HG02884 (cell line): Measurements from ENCODE around the gene OTP.

ENCODE experiments used
- ATAC-seq: cut with Tn5 transposase; IDR thresholded peaks from one replicate; pipeline ENCODE4 v1.9.1; 2021; ENCODE audit warnings: mild to moderate bottlenecking, moderate library complexity; ENCODE audit not compliant: unreplicated experiment

OTP gene

DNA sequence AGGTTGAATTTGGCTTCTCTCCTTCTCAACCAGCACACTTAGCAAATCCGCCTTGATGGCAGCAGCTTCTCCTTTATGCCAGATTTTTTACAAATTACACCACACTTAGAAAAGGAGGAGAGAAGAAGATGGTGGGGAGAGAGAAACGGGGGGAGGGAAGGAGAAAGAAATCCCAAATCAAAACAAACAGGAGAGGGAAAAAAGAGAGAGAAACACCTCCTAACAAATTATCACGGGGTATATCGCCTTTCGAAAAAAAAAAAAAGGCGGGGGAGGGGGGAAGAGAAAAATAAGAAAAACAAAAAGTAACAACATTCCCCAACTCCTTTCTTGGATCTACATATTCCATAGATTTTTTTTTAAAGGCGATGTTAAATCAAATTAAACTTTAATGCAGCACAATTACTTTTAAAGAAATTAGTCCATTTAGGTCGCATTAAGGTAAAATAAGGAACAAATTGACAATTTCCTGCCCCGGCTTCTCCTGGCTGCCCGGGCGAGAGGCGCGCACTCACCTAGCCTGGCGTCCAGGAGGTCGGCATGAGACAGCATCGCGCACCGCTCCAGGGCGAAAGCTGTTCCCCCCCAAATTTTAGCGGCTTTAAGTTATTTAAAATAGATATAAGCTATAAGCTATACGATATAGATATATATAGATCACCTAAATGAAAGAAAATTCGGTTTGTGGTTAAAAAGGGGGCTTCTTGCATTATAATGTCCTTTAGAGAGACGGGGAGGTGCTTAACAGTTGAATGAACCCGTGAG is at the start of gene OTP:
Gene OTP (minus strand): TSS at position 716 of the 765 bp plus-strand sequence. CDS start 164 bp downstream, at position 552.
- ATAC-seq, result no peak

GRCh38 chr5:77683171-77683732 is 44.7 kb upstream of the OTP start:
- ATAC-seq, result no peak

DNA sequence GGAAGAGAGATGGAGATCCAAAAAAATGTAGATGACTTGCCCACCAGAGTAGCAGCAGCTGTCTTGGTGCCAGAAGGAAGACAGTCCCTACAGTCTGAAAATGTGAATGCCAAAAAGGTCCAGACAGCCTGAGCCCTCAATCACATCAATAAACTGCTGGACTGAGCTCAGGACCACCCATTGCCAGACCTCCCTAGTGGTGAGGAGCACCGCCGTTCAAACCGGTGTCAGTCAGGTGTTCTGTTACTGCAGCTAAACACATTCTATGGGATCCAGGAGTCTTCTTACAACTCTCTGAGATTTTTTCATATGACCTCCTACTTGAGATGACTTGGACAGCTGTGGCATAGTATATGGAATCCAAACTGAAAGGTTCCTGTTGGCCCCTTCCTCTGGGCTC is 32.0 kb upstream of the OTP start:
- ATAC-seq, result no peak

- no peak for ATAC-seq
Measured at GRCh38 chr5:77669677-77670076, 31.2 kb upstream of the OTP start.

GRCh38 chr5:77663090-77663863 is 24.8 kb upstream of the OTP start:
- ATAC-seq, result no peak

DNA sequence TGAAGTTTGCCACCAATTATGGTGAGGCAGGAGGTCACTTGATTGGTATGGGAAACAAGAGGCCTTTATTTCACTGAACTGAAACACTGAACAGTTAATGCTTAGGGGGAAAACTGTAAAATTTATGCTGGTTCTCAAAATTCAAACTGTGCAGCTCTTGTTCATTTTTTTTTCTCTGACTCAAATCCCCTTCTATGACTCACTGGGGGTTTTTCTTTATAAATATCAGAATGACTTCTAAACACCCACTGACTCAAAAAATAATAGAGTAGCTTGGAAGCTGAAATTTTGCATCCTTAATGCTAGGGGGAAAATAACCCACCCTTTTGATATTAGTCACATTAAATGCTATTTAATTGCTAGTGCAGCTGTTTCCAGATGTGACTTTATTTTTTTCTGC is 24.1 kb upstream of the OTP start:
- no peak for ATAC-seq

DNA sequence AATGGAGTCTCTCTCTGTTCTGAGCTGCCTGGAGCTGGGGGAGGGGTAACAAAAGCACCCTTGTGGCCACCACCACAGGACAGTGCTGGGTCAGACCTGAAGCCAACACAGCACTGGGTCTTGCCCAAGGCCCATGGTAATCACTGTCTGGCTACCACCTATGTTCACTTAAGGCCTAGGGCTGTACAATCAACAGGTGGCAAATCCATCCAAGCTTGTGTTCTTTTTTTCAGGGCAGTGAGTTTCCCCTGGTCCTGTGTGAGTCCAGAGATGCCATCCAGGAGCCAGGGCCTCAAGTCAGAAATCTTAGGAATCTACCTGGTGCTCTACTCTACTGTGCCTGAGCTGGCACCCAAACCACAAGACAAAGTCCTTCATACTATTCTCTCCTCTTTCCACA is 20.1 kb upstream of the OTP start:
- ATAC-seq, result no peak

DNA sequence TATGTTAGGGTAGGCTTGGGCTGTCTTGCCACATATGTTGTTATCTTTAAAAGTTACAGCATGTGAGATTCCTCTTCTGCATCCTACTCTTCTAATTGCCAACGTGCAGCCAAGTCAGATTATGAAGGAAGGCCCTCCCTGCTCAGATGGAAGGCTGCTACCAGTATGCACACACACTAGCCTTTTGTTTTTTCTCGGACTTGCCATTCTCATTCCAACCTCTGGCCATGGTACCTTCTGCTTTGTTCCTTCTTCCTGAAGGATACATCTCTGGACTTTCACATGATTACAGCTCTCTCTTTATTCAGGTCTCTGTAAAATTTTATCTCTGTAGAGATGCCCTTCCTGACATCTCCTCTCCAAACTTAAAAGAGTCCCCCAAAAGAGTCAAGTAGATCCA is 12.8 kb upstream of the OTP start:
- no peak for ATAC-seq

DNA sequence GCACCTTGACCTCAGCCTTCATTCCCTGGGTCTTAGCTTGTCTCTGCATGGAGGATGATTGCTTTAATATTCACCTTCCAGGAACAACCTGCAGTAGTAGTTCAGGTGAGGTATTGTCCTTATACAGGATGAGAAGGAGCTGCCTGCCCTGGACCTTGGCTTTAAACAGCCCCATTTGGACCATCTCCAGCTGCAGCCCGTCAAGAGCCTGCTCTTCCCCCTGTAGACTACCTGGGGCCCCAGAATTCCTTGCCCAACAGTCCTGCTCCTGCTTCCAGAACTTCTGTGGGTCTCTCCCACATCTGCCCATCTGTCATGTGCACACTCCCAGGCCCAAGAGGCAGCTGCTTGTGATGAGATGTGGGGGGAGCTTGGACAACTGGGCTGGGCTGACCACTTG is 12.2 kb upstream of the OTP start:
- ATAC-seq, result no peak

- ATAC-seq, result no peak
Measured at GRCh38 chr5:77649776-77650175, 11.3 kb upstream of the OTP start.

GRCh38 chr5:77645995-77646639 is 7.6 kb upstream of the OTP start:
- no peak for ATAC-seq

DNA sequence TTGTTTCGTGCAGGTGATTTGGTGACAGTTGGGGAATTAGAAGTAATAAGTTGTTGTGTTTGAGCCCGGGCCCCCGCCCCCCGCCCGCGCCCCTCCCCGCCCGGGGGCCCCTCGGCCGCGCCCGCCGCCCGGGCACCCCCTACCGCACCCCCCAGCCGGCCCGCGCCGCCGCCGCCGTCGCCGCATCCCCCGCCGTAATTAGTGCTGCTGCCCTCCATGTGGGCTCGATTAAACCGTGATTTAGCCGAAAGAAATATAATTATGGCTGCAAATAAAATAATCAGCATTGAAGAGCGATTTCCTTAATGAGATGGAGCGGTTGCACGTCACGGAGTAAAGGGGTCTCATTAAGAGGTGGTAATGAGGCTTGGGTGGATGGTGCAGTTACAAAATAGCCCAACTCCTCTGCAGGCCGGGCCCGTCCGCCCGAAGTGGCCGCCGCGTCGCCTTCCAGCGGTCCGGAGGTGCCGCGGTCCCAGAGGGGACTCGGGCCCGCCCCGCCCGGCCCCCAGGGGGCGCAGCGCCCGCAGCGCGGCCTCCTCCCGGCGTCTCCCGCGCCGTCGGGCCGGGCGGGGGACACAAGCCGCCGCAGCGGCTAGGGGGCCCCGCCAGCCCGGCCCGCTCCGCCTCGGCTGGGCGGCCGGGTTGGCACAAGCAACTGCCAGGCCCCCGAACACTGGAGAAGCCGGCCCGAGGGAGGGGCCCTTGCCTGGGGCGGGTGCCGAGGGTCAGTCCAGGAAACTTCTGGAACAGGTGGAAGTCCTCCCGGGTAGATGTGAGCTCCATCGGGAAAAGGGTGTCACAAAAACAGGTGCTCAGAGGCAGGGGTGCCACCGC is 6.9 kb upstream of the OTP start:
- ATAC-seq, result no peak

DNA sequence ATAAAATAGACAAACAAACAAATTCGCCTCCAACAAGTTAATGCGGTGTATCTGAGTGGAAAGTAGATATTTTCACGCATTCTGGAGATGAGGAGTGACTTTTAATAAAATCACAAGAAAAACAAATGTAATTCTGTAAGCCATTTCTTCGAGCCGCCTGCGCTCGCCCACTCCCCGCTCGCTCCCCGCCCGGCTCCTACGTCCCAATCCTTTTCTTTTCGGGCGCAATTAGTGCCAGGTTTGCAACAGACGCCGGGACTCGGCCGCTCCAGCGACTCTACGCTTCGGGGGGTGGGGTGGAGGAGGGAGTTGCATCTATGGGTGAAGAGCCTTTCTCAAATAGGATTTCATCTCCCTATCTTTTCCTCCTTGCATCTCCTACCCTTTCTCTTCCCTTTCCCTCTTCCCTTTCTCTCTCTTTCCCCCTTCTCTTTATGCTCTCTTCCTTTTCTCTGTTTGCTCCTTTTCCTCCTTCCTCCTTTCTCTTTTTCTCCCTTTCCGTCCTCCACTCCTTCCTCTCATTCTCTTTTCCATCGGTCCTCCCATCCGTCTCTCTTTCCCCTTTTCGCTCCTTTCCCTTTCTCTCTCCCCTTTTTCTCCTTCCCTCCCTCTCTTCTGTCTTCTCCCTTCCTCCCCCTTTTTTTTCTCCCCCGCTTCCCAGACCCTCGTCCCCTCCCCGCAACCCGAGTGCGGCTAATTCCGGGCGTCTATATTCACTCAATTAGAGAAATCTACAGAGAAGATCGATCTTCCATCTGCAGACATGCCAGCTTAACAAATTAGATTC is 6.1 kb upstream of the OTP start:
- ATAC-seq, result no peak

GRCh38 chr5:77643654-77644370 is 5.3 kb upstream of the OTP start:
- ATAC-seq, result no peak

- no peak for ATAC-seq
Measured at GRCh38 chr5:77642738-77643653, 4.5 kb upstream of the OTP start.

- ATAC-seq, result no peak
Measured at GRCh38 chr5:77641963-77642737, 3.6 kb upstream of the OTP start.

DNA sequence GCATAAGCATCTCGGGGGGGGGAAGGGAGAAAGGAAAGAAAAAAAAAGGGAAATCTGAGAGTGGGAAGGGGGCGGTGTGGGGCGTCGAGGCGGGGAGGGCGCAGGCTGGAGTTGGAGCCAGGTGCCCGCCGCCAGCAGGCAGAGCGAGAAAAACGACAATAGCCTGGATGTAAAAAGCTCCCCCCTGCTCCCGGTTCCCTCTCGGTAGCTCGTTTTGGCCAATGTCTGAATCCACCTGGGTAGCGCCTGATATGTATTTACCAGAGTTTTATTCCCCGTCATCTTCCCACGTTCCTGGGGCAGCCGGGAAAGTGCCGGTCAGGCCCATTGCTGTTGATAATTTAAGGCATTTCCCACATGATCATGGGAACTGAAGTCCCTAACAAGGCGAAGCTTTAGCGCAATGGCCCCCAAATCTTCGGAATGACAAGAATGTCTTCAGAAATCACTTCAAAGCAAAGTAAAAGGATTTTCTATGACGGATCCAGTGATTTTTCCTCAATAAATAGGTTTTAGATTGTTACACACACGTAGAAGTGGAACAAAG is 3.0 kb upstream of the OTP start:
- no peak for ATAC-seq
